CD4-positive, alpha-beta T cell (primary cell): ENCODE measurements around the gene IL2RA. TPM values are rescaled to one million over a fixed set of nuclear protein-coding genes. Genes with fewer than 3 reads are reported as not detected.

ENCODE experiments used
- ATAC-seq: fragments of 200-7000 bp; cut with Tn5 transposase; one replicate; pipeline ENCODE4 v1.10.0; 2022; ENCODE audit warnings: mild to moderate bottlenecking; ENCODE audit not compliant: poor library complexity
- CTCF ChIA-PET: fragments of 350-600 bp; sonication (Branson Sonifier 250); formaldehyde crosslinking; loops from one replicate; lab custom pipeline; 2021; ENCODE audit warnings: antibody characterized with exemption, inconsistent platforms; lab: Charles Lee
- POLR2A ChIA-PET: fragments of 350-600 bp; sonication (Branson Sonifier 250); formaldehyde crosslinking; loops from one replicate; lab custom pipeline; 2021; ENCODE audit warnings: antibody characterized with exemption, inconsistent platforms; lab: Charles Lee
- DNase-seq, 14 experiments: peaks; one replicate each; pipeline ENCODE4 v3.0.0-alpha.2; 2013 to 2020; ENCODE audit warnings: mixed read lengths in 2 of 14
- H3K27ac ChIP-seq, 2 donors: one replicate each; pipeline versions ENCODE4 v1.5.1 to v1.7.0; 2013; ENCODE audit warnings: low read length in 2 of 2, low read depth in 1 of 2, mild to moderate bottlenecking in 1 of 2
- H3K27me3 ChIP-seq, 2 experiments: 1 replicate in 1 of 2; 2 replicates in 1 of 2; pipeline versions ENCODE4 v1.6.1 to v1.7.0; 2013; ENCODE audit warnings: low read length in 2 of 2, control low read depth in 1 of 2, mild to moderate bottlenecking in 1 of 2, moderate library complexity in 1 of 2; ENCODE audit not compliant: insufficient read depth in 2 of 2, control insufficient read depth in 1 of 2
- H3K36me3 ChIP-seq: one replicate; pipeline ENCODE4 v1.6.1; 2013; ENCODE audit warnings: low read length, control low read depth; ENCODE audit not compliant: insufficient read depth
- H3K4me1 ChIP-seq: one replicate; pipeline ENCODE4 v1.6.1; 2013; ENCODE audit warnings: low read length, control low read depth; ENCODE audit not compliant: insufficient read depth
- H3K4me3 ChIP-seq: one replicate; pipeline ENCODE4 v1.5.1; 2013; ENCODE audit warnings: mild to moderate bottlenecking, low read length, moderate library complexity
- H3K9me3 ChIP-seq, 2 experiments: 1 replicate in 1 of 2; 2 replicates in 1 of 2; pipeline versions ENCODE4 v1.6.1 to v1.7.0; 2013; ENCODE audit warnings: low read length in 2 of 2, mild to moderate bottlenecking in 2 of 2, control low read depth in 1 of 2, moderate library complexity in 1 of 2; ENCODE audit not compliant: control insufficient read depth in 1 of 2, insufficient read depth in 1 of 2
- H3K27ac Mint-ChIP-seq: one replicate; pipeline ENCODE4 v1.8.0; 2020; ENCODE audit warnings: mixed read lengths
- H3K27me3 Mint-ChIP-seq: one replicate; pipeline ENCODE4 v1.8.0; 2021; ENCODE audit warnings: mixed read lengths
- H3K36me3 Mint-ChIP-seq: one replicate; pipeline ENCODE4 v1.8.0; 2021; ENCODE audit warnings: low read depth, mixed read lengths
- H3K4me1 Mint-ChIP-seq: one replicate; pipeline ENCODE4 v1.8.0; 2021; ENCODE audit warnings: low read depth, mixed read lengths
- H3K4me3 Mint-ChIP-seq: one replicate; pipeline ENCODE4 v1.8.0; 2020; ENCODE audit warnings: mild to moderate bottlenecking, mixed read lengths
- H3K9me3 Mint-ChIP-seq: one replicate; pipeline ENCODE4 v1.8.0; 2020; ENCODE audit warnings: mixed read lengths
- intact Hi-C, 2 experiments: fragments of 100-400 bp; cut with DNase I in 1 of 2; cut with micrococcal nuclease in 1 of 2; formaldehyde crosslinking; loops; one replicate each; pipeline versions ENCODE4 v1.15.1 to v1.9.0; 2023 to 2025; cut with DNase I, micrococcal nuclease
- total RNA-seq, 174 experiments: library from RNA in 2 of 174; stranded (reverse) in 2 of 174; gene quantifications; one replicate each; pipeline ENCODE4 v1.2.3 and lab custom pipeline; 2021 to 2026
- TF ChIP-seq, protein P1 (sequence below): fragments of 200-600 bp; IDR thresholded peaks from one replicate; pipeline ENCODE4 v1.8.0; 2022; ENCODE audit warnings: antibody characterized with exemption, mild to moderate bottlenecking

Gene IL2RA
- total RNA-seq, 2 experiments from 2014 or later: 4.9 to 5.4 TPM

DNA sequence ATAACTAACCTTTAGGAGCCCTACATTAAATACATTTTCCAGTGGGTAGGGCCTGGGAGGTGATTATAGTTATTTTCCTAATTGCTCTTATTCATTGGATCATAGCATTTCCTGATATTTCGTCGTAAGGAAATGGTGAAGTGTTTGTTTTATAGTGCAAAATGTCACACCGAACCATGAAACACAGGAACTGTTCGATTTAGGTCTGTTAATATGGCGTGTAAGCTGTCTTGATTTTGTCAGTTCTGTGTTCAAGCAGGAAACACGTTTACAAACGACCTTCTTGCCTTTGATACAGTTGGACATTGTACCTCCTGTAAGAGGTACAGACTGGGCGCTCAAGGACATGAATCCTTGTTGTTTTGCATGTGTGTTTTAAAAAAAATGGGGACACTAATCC is 41.4 kb upstream of the IL2RA start:
- Histone ChIP-seq H3K27me3 (no peaks in the 10 kb centered on the region), H3K27ac (no peak overlapping the region), H3K4me3 (no peak overlapping the region), H3K36me3 (peaks cover 83% of the 10 kb centered on the region), H3K4me1 (peaks cover 3% of the 10 kb centered on the region), H3K9me3 (no peaks in the 10 kb centered on the region)
- DNase-seq (no peak), ATAC-seq (no peak)
- TF ChIP-seq, protein P1, sequence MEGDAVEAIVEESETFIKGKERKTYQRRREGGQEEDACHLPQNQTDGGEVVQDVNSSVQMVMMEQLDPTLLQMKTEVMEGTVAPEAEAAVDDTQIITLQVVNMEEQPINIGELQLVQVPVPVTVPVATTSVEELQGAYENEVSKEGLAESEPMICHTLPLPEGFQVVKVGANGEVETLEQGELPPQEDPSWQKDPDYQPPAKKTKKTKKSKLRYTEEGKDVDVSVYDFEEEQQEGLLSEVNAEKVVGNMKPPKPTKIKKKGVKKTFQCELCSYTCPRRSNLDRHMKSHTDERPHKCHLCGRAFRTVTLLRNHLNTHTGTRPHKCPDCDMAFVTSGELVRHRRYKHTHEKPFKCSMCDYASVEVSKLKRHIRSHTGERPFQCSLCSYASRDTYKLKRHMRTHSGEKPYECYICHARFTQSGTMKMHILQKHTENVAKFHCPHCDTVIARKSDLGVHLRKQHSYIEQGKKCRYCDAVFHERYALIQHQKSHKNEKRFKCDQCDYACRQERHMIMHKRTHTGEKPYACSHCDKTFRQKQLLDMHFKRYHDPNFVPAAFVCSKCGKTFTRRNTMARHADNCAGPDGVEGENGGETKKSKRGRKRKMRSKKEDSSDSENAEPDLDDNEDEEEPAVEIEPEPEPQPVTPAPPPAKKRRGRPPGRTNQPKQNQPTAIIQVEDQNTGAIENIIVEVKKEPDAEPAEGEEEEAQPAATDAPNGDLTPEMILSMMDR: no peak
- H3K36me3 Mint-ChIP-seq: peaks cover 90% of the 10 kb centered on the region
- H3K27me3 Mint-ChIP-seq: no peaks in the 10 kb centered on the region
- intact Hi-C loops: loop anchor here (5.0 to 10.0 kb wide), 2 partner anchors 561 to 569 kb away; no protein-coding TSS in a partner anchor
- ChIA-PET CTCF (no interaction called here), POLR2A (no interaction called here)
- no peaks in the 10 kb centered on the region for H3K9me3 Mint-ChIP-seq
- peaks cover 18% of the 10 kb centered on the region for H3K4me1 Mint-ChIP-seq
- H3K27ac Mint-ChIP-seq: peak overlapping the region; percentile 15
- H3K4me3 Mint-ChIP-seq: no peak overlapping the region

DNA sequence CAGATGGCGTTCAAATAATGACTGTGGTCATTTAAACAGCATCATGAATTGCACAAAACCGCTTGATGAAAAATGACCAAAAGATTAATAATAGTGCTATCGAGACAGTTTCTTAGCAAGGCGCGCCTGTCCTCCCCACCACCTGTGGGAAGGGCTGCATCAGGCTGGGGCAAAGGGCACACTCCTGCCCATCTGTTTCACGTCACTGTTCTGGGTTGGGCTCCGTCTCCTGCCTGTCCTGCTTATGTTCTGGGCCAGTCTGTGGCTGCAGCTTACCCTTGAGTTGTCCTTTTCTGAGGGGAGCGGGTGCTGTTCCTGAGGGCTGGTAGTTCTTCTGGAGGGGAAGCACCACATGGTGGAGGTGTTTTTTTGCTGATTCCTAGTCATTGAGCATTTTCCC is 40.0 kb upstream of the IL2RA start:
- H3K27ac ChIP-seq: no peak overlapping the region
- peaks cover 90% of the 10 kb centered on the region for H3K36me3 Mint-ChIP-seq
- intact Hi-C loops: loop anchor here (5.0 to 10.0 kb wide), 2 partner anchors 563 to 570 kb away; no protein-coding TSS in a partner anchor

DNA sequence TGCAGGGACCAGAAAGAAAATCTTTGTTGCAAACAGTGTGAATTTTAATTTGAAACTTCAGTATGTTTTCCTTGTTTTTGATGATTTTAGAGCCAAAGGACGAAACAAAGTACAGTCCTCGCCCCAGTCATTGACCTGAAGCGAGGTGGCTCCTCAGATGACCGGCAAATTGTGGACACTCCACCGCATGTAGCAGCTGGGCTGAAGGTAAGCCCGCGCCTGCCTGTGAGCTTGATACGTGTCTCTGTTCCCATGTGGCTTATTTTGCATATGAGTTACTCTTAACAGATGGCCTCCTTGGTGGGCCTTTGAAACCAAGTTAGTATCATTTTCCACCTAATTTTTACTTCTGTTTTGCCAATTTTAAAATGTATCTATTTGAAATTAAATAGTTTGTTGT is 39.0 kb upstream of the IL2RA start:
- CTCF ChIA-PET: no interaction called here
- Mint-ChIP-seq H3K36me3 (peaks cover 83% of the 10 kb centered on the region), H3K27me3 (no peaks in the 10 kb centered on the region), H3K27ac (no peak overlapping the region), H3K9me3 (no peaks in the 10 kb centered on the region), H3K4me1 (peaks cover 17% of the 10 kb centered on the region), H3K4me3 (no peak overlapping the region)
- ATAC-seq (no peak), DNase-seq (no peak)
- intact Hi-C loops: loop anchor here (5.0 to 10.0 kb wide), 2 partner anchors 564 to 571 kb away; no protein-coding TSS in a partner anchor
- no peak overlapping the region for H3K4me3 ChIP-seq
- no peaks in the 10 kb centered on the region for H3K27me3 ChIP-seq
- POLR2A ChIA-PET: no interaction called here
- H3K9me3 ChIP-seq: no peaks in the 10 kb centered on the region
- H3K4me1 ChIP-seq: peaks cover under 1% of the 10 kb centered on the region
- peaks cover 76% of the 10 kb centered on the region for H3K36me3 ChIP-seq
- TF ChIP-seq, protein P1: no peak
- H3K27ac ChIP-seq: no peak overlapping the region

More for the DNA sequence above, 40.0 kb upstream of the IL2RA start:
- ATAC-seq: no peak
- Histone ChIP-seq H3K4me3 (no peak overlapping the region), H3K27me3 (no peaks in the 10 kb centered on the region), H3K9me3 (no peaks in the 10 kb centered on the region), H3K4me1 (no peaks in the 10 kb centered on the region), H3K36me3 (peaks cover 82% of the 10 kb centered on the region)
- ChIA-PET POLR2A (no interaction called here), CTCF (no interaction called here)
- no peak for DNase-seq
- no peak overlapping the region for H3K4me3 Mint-ChIP-seq
- TF ChIP-seq, protein P1: no peak
- no peaks in the 10 kb centered on the region for H3K9me3 Mint-ChIP-seq
- H3K27me3 Mint-ChIP-seq: no peaks in the 10 kb centered on the region
- peaks cover 19% of the 10 kb centered on the region for H3K4me1 Mint-ChIP-seq
- peak overlapping the region; percentile 19 for H3K27ac Mint-ChIP-seq
